Body of pancreas (tissue), 4 donors: ENCODE measurements around the gene MIAT.

Source experiments
- POLR2A ChIP-seq, 3 donors: fragments of 450-650 bp; IDR thresholded peaks; one replicate each; pipeline ENCODE4 v1.6.1; 2016; ENCODE audit warnings: antibody characterized with exemption in 3 of 3, mild to moderate bottlenecking in 2 of 3
- TF ChIP-seq, protein P1 (sequence below), 7 experiments: fragments of 450-650 bp in 4 of 7; fragments of 200-600 bp in 3 of 7; sonication (generic) in 3 of 7; IDR thresholded peaks; one replicate each; pipeline ENCODE4 v1.5.1; 2016 to 2019; ENCODE audit warnings: antibody characterized with exemption in 7 of 7

- TF ChIP-seq, protein P1, sequence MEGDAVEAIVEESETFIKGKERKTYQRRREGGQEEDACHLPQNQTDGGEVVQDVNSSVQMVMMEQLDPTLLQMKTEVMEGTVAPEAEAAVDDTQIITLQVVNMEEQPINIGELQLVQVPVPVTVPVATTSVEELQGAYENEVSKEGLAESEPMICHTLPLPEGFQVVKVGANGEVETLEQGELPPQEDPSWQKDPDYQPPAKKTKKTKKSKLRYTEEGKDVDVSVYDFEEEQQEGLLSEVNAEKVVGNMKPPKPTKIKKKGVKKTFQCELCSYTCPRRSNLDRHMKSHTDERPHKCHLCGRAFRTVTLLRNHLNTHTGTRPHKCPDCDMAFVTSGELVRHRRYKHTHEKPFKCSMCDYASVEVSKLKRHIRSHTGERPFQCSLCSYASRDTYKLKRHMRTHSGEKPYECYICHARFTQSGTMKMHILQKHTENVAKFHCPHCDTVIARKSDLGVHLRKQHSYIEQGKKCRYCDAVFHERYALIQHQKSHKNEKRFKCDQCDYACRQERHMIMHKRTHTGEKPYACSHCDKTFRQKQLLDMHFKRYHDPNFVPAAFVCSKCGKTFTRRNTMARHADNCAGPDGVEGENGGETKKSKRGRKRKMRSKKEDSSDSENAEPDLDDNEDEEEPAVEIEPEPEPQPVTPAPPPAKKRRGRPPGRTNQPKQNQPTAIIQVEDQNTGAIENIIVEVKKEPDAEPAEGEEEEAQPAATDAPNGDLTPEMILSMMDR (IDR thresholded peaks at IDR 0.05) = no peak
- TF ChIP-seq POLR2A (IDR thresholded peaks at IDR 0.05) = no peak
These were observed 61.5 kb downstream of the MIAT start for GRCh38 chr22:26718905-26719304.
